Tongue (tissue), 2 donors: ENCODE data around the gene PJVK. TPM values are rescaled to one million over a fixed set of nuclear protein-coding genes. Genes with fewer than 3 reads are reported as not detected.
A peak's percentile ranks its signal among the peaks of the same experiment; 100 is the strongest.
"Not testable (repeated sequence)": the region's sequence is repeated elsewhere in the genome, so short reads cannot be mapped to it uniquely, and the experiment has no call there.

Experiments used
- DNase-seq: peaks from one replicate; pipeline ENCODE4 v3.0.0-alpha.2; 2015
- total RNA-seq: library from RNA; depleted of rRNA; stranded (reverse); fragments of >200 nt; gene quantifications from one replicate; pipeline ENCODE4 v1.2.3, GENCODE V29; 2014

PJVK gene
- total RNA-seq: 2.8 TPM

- DNase-seq: peak; percentile 99
Measured at GRCh38 chr2:178450774-178451525, at the start of gene PJVK, which contains the start of gene PRKRA. Gene PJVK, plus strand, starts transcription at chr2:178451378. Its CDS starts 2,032 bp downstream, at chr2:178453410. Gene PRKRA, minus strand, starts transcription at chr2:178451175. Its CDS starts 145 bp downstream, at chr2:178451030.

DNA sequence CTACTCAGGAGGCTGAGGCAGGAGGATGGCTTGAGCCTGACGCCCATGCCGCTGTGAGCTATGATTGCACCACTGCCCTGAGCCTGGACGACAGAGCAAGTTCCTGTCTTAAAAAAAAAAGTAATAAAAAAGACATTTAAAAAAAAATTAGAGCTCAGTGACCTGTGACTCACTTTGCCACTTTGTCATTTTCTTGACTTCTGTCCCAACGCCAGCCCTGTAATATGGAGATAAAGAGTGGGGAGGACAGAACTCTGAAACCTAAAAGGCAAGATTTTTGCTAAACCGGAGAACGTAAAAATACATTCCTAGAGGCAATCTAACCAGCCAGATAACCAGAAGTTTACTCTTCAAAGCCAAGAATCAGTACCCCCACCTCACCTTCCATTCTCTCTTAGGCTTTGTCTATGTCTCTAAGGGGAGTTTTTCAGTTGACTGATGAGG, 49.2 kb upstream of the PJVK start:
- DNase-seq: no peak

DNA sequence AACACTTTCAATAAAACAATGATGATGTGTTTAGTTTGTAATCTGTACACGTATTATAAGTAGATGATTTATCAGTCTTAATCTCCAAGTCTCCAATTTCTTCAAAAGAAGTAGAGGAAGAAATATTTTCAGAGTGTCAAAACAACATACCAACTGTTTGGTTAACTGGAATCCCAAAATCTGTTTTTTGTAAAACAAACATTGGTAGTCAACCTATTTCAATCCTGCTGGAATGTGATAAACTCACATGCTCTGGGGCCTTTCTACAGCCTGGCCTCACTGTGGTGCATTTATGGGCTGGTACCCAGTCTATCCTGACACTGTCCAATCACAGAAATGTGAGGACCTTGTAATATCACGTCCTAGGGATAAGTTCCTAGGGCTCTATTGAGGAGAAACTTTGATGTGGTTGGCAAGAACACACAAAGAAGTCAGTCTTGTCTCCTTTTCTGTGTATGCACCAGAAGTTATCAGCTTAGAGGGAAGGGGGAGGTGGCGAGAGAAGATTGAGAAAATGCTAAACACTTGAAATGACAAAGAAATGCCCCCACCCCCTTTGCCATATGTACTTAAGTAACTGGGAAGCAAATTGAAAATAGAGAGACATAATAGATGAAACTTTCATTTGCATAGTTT, 47.4 kb upstream of the PJVK start:
- DNase-seq: peak; percentile 24

- peak; percentile 85 for DNase-seq
Measured at GRCh38 chr2:178404368-178404767, 46.8 kb upstream of the PJVK start.

DNA sequence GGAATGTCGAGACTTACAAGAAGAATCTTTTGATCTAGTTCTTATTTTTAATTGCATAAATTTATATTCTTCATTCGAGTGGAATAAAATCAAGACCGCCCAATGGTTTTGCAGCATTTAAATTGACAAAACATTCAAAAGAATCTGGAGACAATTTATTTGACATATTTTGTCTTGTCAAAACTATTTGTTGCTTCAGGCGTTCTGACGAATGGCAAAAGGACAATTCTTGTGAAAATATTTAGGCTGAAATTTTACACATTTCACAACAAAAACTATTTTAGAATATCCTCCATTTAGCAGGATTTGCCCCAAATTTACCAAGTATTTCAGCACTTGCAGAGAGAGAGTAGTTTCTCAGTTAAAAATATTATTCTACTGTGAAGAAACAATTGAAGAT, 41.9 kb upstream of the PJVK start:
- no peak for DNase-seq

- DNase-seq: no peak
Measured at GRCh38 chr2:178412047-178412446, 39.1 kb upstream of the PJVK start.

DNA sequence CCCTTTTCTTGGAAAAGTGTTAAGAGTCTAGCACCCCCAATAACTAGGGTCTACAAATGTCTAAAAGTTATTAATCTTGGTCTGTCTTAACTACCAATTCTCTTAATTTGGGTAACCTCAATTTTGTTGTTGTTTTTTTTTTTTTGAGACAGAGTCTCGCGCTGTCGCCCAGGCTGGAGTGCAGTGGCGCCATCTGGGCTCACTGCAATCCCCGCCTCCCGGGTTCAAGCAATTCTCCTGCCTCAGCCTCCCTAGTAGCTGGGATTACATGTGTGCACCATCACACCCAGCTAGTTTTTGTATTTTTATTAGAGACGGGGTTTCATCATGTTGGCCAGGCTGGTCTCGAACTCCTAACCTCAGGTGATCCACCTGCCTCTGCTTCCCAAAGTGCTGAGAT, 38.7 kb upstream of the PJVK start:
- DNase-seq: not testable (repeated sequence)

- DNase-seq: peak; percentile 89
Measured at GRCh38 chr2:178413472-178414265, 37.5 kb upstream of the PJVK start.

GRCh38 chr2:178414266-178415247, 36.6 kb upstream of the PJVK start:
- peak; percentile 97 for DNase-seq

DNA sequence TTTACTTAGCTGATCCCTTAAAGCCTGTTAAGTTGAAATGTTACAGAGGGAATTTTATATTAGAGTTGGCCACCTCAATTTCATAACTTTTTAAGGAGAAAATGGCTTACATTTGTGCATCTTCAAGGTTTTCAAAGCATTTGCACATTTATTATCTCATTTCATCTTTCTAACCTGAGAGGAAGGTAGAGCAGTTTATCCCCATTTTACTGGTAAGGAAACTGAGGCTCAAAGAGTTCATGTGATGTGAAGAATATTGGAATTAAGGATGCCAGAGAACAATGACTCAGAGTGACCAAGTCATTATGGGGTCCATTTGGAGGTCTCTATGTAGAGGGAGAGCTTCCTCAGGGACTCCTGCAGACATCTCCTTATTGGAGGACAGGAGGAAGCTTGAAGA, 35.2 kb upstream of the PJVK start:
- DNase-seq: no peak

GRCh38 chr2:178417916-178418315, 33.3 kb upstream of the PJVK start:
- no peak for DNase-seq

DNA sequence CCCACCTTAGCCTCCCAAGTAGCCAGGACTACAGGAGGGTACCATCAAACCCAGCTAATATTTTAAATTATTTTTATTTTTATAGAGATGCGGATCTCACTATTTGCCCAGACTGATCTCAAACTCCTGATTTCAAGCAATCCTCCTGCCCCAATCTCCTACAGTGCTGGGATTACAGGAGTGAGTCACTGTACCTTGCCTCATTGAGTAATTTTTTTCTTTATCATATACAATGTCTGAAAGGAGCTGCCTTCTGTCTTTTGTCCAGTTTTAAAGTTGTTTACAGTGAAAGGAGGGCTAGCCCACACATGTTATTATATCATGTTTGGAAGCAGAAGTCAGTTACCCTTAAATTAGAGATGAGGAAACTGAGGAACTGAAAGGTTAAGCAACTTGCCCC, 32.8 kb upstream of the PJVK start:
- no peak for DNase-seq

GRCh38 chr2:178419123-178419522, 32.1 kb upstream of the PJVK start:
- no peak for DNase-seq

DNA sequence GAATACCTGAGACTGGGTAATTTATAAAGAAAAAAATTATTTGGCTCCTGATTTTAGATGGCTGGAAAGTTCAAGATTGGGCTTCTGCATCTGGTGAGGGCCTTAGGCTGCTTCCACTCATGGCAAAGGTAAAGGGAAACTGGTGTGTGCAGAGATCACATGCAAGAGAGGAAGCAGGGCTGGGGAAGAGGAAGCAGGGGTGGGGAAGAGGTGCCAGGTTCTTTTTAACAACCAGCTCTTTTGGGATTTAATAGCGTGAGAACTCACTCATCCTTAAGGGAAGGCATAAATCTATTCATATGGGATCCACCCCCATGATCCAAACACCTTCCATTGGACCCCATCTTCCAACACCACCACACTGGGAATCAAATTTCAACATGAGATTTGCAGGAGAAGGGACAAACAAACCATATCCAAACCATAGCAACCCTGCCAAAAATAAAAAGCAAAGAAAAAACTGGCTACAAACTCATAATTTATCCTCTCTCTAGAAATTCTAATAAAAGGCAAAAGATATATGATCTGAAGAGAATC, 30.6 kb upstream of the PJVK start:
- no peak for DNase-seq

DNA sequence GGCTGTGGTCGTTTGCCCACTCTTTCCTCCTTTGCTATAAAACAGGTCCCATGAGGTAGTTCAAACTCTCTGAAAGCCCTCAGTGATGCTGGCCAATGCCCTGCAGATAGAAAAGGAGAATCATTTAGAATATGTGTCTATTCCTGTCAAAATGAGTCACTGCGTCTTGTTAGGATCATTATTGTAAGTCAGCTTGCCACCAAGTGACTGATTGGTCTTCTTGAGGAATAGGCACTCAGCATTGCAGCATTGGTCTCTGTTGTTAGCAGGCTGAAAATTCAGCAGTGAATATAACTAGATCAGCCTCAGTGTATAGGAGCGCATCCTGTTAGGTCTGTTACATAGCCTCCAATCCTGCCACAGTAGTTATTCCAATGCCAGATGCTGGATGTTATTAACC, 29.1 kb upstream of the PJVK start:
- DNase-seq: no peak

DNA sequence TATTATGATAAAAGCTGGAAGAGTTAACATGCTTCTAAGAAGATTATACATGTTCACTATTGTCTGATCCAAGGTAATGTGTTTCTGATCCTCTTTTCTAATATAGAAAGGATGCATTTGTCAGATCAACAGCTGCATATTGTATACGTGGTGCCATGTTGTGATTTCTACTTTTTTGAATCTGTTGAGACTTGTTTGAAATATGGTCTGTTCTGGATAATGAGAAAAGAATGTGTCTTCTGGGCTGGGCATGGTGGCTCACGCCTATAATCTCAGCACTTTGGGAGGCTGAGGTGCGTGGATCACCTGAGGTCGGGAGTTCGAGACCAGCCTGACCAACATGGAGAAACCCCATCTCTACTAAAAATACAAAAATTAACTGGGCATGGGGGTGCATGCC, 27.4 kb upstream of the PJVK start:
- DNase-seq: not testable (repeated sequence)

DNA sequence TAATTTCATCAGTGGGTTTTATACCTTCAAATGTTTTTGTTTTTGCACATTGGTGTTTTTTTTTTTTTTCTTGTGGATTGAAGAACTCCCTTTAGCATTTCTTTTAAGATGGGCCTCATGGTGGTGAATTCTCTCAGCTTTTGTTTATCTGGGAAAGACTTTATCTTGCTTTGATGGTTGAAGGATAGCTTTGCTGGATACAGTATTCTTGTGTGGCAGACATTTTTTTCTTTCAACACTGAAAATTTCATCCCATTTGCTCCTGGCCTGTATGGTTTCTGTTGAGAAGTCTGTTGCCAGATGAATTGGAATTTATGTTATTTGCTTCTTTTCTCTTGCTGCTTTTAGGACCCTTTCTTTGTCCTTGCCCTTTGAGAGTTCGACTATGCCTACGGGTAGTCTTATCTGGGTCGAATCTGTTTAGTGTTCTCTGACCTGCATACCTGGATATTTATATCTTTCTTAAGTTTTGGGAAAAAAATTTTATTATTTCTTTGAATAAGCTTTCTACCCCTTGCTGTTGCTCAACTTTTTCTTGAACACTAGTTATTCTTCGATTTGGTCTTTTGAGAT, 25.8 kb upstream of the PJVK start:
- DNase-seq: no peak

GRCh38 chr2:178426388-178426787, 24.8 kb upstream of the PJVK start:
- no peak for DNase-seq

GRCh38 chr2:178427458-178427857, 23.7 kb upstream of the PJVK start:
- no peak for DNase-seq

GRCh38 chr2:178428396-178428806, 22.8 kb upstream of the PJVK start:
- no peak for DNase-seq

- DNase-seq: no peak
Measured at GRCh38 chr2:178429336-178429735, 21.8 kb upstream of the PJVK start.
